ENCODE measurements around the gene PVR. TPM values are rescaled to one million over a fixed set of nuclear protein-coding genes. Genes with fewer than 3 reads are reported as not detected.

The PVR gene
- total RNA-seq, 1 donor from 2014 or later, result 49.1 TPM

DNA sequence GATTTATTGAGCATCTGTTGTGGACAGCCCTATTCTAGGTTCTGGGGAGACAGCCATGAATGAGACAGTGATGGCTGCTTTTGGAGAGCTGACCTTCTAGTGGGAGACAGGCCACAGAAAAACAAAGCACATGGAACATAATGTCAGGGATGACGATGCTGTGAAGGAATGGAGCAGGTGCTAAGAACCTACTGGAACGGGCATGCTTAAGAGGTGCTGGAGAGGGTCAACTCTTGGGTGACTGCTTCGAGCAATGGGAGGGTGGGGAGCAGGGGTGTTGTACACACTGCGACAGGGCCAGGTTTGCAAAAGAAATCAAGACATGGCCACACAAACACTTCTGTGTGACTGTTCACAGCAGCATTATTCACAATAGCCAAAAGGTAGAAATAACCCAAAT lies 43.2 kb downstream of the PVR start:
- DNase-seq (ENCODE audit: low spot score), result no peak
- no peak for ATAC-seq
- intact Hi-C loops (cut with DNase I), result no loop called here

DNA sequence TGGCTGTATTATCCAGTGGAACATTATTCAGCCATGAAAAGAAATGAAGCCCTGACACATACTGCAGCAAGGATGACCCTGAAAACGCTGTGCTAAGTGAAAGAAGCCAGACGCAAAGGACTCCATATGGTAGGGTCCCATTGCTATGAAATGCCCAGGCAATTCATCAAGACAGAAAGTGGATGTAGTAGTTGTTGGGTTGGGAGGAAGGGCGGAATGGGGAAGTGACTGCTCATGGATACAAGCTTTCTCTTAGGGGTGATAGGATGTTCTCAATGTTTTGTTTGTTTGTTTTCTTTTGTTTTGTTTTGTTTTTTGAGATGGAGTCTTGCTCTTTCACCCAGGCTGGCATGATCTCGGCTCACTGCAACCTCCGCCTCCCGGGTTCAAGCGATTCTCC lies 44.2 kb downstream of the PVR start:
- intact Hi-C loops (cut with DNase I), result no loop called here
- no peak for ATAC-seq
- DNase-seq (ENCODE audit: low spot score), result no peak

DNA sequence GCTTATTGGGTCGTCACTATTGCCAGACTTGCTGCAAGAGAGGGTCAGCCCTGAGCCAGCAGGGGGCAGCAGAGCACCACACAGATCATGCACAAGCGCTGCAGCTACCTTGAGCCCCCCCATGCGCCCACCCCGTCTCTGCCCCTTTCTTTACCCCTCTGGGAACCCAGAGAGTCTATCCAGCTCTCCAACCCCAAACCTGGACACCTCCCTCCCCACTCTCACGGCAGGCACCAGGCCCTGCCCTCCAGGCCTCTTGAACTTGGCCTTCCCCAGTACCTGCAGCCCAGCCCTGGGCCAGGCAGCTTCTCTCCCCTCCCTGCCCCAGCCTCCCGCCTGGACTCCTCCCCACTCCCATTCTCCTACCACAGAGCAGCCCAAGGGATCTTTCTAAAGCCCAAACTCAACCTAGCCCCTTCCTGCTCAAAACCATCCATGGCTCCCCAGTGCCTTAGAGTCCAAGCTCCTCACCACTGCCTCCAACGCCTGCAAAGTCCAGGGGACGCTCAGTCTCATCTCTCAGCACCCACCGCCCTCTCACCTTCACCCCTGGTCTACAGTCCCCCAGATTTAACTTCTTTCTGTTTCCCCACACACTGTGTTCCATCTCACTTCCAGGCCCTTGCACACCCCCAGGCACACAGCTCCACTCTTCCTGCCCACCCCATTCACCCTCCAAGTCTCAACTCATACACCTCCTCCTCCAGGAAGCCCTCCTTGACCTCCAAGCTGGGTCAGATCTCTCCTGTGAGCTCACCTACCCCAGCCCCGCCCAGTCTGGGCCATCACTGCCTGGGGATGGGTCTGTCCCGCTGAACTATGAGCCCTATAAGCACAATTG lies 45.8 kb downstream of the PVR start:
- DNase-seq (ENCODE audit: low spot score) (peak; percentile 88), ATAC-seq (peak; percentile 79)
- intact Hi-C loops (cut with DNase I), result no loop called here

DNA sequence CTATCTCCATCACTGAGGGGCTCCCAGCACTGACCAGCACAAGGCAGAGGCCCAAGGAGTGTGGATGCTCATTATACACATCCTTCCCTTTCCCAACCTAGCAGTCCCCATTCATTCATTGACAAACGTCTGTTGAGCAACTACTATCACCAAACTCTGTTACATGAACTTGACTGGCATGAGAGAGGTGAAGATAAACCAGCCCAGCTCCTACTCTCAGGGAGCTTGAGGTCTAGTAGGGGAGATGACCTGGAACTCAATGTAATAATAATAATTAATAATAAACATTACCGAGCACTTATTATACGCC lies 46.4 kb downstream of the PVR start:
- no peak for DNase-seq (ENCODE audit: low spot score)
- intact Hi-C loops (cut with DNase I), result no loop called here
- no peak for ATAC-seq

DNA sequence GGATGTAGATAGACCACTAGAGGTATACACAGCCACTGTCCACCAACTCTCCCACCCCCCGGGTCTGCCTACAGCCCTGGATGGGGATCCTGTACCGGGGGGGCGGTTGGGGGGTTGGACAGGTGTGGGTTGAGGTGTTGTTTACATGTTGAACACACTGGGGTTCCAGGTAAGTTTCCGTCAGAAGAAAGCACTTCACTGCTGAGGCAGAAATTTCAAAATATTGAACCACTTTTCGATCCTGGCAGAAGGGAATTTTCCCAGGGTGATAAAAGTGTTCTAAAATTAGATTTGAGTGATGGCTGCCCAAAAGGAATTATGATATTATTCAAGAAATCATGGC lies 48.6 kb downstream of the PVR start:
- DNase-seq (ENCODE audit: low spot score) (no peak), ATAC-seq (no peak)
- intact Hi-C loops (cut with DNase I), result no loop called here

DNA sequence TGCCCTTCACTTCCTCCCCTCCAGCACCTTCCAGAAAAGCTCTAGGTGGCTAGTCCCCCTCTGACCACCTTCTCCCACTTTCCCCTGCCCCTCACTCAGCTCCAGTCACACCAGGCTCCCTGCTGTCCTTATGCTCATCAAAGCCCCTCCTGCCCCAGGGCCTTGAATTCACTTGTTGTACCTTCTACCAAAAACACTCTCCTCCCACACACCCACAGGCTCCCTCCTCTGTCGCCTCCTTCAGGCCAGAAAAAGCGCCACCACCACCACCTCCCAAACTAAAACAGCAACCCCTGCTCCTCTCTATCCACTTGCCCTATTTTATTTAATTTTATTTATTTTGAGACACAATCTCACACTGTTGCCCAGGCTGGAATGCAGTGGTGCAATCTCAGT lies 50.5 kb downstream of the PVR start:
- intact Hi-C loops (cut with DNase I), result no loop called here

DNA sequence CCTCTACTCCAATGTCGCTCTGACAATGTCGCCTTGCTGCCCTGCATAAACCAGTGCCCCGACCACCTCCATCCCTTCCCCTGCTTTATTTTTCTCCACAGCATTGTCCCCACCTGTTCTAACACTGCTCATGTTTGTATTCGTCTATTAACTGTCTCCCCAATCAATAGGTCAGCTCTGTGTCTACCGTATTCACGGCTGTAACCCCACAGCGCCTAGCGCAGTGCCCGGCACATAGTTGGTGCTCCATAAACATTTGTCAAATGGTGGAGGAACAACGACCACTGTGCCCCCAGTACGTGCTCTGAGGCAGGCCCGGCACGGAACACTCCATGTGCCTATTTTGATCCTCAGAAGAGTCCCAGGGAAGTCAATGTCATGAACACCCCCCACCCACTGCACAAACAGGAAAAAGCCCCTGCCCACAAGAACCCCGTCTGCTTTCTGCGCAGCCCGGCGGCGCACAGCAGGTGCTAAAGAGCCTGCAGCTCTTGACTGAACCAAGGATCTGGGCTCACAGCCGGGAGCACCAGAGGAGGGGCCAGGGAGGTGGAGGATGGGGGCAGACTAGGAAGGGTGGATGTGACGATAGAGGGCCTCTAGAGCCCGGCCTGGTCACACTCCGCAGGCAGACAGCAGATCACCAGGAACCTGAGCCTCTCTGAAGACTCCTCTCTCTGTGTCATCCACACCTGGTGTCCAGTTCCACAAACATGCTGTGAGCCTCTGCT lies 53.4 kb downstream of the PVR start:
- DNase-seq (ENCODE audit: low spot score), result no peak
- intact Hi-C loops (cut with DNase I), result no loop called here
- ATAC-seq, result no peak

More for the DNA sequence above, 50.5 kb downstream of the PVR start:
- DNase-seq (ENCODE audit: low spot score) (no peak), ATAC-seq (no peak)

DNA sequence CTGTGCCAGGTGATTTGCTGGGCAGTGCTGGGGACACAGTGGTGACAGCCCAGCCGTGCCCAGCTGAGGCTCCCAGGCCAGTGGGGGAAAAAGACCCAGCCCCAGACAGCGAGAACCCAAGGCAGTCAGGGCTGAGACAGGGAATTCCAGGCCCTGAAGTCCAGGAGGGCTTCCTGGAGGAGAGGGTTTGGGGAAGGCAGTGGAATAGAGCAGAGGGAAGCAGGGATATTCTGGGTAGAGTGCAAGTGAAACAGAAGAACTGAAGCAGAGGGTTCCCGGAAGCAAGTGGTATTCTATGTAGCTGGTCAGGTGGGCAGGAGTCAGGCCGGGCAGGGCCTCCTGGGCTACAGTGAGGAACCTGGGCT lies 53.9 kb downstream of the PVR start:
- no peak for ATAC-seq
- DNase-seq (ENCODE audit: low spot score), result no peak
- intact Hi-C loops (cut with DNase I), result no loop called here

DNA sequence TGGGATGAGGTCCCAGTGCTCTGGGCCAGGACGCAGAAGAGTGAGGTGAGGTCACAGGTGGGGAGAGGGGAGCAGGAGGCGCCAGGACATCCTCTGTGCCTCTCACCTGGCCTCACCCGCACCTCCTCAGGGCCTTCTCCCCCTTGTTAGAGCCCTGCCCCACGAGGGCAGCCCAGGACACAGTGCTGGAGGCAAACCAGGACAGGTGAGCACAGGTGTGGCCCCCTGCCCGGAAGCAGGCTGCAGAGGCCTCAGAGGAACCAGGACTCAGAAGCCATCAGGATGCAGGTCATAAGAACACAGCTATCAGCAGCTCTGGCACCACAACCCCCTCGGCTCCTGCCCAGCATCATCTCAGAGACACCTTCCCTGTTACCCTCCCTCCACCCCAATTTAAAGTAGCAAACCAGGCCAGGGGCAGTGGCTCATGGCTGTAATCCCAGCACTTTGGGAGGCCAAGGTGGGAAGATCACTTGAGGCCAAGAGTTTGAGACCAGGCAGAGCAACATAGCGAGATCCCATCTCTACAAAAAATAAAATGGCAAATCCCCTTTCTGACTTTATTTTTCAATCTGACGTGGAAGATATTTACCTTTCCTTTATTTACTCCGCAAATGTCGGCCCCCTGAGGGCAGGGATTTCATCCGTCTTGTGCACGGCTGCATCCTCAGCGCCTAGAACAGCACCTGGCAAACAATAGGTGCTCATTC lies 54.9 kb downstream of the PVR start, which contains the start of gene CEACAM16:
CEACAM16 (plus strand) TSS at position 660 of the 710 bp plus-strand sequence. CDS start 2,306 bp downstream, outside the sequence.
- no peak for ATAC-seq
- intact Hi-C loops (cut with DNase I), result no loop called here
- DNase-seq (ENCODE audit: low spot score), result no peak

DNA sequence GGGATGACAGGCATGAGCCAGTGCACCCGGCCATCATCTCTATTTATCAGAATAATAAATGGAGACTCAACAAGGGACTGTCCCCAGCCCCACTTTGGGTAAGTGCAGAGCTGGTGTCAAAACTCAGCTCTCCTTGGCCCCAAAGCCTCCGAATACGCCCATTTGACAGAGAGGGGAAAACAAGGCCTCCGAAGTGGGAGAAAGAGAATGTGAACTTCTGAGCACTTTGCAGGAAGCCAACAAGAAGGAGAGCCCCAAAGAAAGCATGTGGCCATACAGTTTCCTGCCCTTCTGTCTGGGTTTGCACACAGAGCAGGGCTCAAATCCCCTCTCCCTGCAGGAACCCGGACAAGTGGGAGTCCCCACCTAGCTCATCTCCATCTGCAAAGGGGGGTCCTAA lies 56.8 kb downstream of the PVR start:
- DNase-seq (ENCODE audit: low spot score) (no peak), ATAC-seq (no peak)
- intact Hi-C loops (cut with DNase I), result no loop called here

DNA sequence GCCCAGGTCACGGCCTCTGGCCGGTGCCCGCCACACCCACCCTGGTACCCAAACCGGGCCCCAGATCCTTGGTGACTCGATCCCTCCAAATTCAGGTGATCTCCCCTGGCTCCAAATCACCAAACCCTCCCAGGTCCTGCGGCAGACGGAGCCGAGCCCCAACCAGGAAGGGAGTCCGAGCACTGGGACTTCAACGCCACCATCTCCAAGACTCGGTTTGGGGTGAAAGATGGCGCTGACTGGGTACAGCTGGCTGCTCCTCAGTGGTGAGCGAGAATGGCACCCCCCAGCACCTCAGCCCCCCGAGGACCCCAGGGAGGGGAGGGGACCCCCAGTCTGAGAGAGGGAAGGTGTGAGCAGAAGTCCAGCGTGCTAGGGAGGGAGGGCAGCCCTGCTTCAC lies 57.5 kb downstream of the PVR start:
- DNase-seq (ENCODE audit: low spot score) (no peak), ATAC-seq (no peak)
- intact Hi-C loops (cut with DNase I), result no loop called here

DNA sequence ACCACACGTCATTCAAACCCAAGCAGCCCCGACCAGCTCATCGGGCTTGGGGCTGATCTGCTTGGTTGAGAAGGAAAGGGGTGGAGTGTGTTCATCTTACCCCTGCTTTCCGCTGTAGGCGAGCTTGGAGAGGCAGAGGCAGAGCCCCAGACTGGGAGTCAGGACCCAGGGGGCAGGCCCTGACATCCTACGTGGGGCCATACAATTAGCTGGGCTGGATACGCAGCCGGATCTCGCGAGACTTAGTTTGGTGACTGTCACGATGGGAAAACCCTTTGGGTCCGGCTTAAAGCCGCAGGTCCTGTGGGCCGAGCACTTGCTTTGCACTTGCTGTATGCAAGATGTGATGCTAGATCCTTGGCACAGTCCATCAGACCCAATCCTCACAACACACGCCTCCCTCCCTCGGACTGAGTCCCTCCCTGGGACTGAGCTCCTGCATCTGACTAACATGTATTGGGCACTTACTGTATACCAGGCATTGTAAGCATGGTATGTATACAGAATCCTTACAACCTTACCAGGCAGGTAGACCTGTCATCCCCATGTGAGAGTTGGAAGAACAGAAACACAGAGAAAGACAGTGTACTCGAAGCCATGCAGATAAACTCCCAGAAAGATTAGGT lies 59.0 kb downstream of the PVR start:
- ATAC-seq (no peak), DNase-seq (ENCODE audit: low spot score) (no peak)
- intact Hi-C loops (cut with DNase I), result no loop called here

DNA sequence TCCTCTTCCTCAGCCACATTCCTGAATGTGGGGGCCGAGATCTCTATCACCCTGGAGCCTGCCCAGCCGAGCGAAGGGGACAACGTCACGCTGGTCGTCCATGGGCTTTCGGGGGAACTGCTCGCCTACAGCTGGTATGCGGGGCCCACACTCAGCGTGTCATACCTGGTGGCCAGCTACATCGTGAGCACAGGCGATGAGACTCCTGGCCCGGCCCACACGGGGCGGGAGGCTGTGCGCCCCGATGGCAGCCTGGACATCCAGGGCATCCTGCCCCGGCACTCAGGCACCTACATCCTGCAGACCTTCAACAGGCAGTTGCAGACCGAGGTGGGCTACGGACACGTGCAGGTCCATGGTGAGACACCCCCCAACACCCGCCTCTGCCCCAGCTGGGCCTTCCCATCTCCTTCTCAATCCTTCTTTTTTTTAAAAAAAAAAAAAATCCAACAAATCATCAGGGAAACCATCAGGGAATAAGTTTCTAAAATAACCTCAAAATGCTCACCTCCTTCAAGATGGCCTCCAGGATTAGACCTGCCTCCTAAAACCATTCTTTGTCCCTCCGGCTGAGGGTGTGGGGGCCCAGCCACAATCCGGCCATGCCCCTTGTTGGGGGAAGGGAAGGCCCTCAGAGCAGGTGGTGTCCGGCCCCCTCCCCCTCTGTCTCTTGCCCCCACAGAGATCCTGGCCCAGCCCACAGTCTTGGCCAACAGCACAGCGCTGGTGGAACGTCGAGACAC lies 59.8 kb downstream of the PVR start:
- no peak for ATAC-seq
- DNase-seq (ENCODE audit: low spot score), result no peak
- intact Hi-C loops (cut with DNase I), result no loop called here

DNA sequence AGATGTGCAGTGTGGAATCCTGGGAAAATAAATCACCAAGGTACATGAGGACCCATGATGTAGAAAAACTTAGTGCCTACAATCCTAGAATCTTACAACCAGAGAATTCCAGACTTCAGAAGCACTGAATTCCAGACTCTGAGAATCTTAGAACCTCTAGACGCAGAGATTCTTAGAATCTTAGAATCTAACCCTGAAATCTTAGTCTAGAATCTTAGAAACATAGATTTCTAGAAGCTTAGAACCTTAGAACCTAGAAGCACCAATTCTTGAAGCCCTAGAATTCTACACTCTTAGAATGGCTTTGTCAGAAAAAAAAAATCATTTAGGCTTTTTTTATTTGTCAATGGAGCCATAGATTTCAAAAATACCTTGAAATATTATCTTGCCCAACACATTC lies 61.3 kb downstream of the PVR start:
- intact Hi-C loops (cut with DNase I), result no loop called here
- ATAC-seq (no peak), DNase-seq (ENCODE audit: low spot score) (no peak)

DNA sequence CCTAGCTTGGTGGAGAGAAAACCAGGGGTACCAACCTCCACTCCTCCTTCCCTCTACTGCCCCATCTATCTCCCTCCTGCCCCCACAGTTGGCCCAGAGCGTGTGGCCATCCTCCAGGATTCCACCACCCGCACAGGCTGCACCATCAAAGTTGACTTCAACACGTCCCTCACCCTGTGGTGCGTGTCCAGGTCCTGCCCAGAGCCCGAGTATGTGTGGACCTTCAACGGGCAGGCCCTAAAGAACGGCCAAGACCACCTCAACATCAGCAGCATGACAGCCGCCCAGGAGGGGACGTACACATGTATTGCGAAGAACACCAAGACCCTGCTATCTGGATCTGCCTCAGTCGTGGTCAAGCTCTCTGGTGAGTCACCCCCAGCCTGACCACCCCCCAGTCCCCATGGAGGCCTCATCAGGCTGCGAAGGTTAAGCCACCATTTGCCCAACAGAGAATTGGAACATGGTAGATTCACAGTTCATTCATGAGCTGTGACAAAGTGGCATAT lies 61.8 kb downstream of the PVR start:
- no peak for DNase-seq (ENCODE audit: low spot score)
- no peak for ATAC-seq
- intact Hi-C loops (cut with DNase I), result no loop called here

DNA sequence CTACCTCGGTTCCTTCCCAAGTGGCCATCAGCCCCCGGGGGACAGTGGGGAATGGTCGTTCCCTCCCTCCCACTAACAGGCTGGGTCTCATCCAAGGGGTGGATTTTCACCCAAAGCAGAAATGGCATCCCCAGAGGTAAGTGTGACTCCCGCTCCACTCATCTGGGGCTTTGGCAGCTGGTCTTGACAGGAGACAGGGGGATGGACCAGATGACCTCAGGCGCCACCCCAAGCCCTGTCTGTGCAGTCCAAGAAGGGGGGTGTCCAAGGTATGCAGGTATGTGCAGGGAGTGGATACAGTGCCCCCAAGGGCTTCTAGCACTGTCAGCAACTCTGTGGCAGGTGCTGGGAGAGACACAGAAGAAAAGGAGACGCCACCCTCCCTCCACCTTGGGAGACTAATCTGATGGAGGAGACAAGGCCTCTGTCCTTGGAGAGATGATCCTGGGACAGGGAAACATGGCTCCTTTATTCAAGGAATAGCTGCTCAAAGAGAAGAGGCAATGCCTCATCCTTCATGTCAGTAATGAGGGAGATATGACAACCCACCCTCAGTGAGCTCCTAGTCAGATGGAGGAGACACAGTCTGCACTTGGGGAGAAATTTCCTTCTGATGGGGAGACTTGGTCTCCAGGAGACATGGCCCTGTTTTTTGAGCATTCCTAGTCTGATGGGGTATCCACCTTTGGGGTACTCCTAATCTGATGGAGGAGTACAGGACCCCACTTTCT lies 63.0 kb downstream of the PVR start:
- intact Hi-C loops (cut with DNase I), result no loop called here
- ATAC-seq (no peak), DNase-seq (ENCODE audit: low spot score) (no peak)

DNA sequence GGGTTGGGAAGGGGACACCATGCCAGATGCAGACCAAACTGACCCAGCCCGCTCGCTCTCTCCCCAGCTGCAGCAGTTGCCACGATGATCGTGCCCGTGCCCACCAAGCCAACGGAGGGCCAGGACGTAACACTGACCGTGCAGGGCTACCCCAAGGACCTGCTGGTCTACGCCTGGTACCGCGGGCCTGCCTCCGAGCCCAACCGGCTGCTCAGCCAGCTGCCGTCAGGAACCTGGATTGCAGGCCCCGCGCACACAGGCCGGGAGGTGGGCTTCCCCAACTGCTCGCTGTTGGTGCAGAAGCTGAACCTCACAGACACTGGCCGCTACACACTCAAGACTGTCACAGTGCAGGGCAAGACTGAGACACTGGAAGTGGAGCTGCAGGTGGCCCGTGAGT lies 64.1 kb downstream of the PVR start:
- intact Hi-C loops (cut with DNase I), result no loop called here
- no peak for ATAC-seq
- DNase-seq (ENCODE audit: low spot score), result no peak

DNA sequence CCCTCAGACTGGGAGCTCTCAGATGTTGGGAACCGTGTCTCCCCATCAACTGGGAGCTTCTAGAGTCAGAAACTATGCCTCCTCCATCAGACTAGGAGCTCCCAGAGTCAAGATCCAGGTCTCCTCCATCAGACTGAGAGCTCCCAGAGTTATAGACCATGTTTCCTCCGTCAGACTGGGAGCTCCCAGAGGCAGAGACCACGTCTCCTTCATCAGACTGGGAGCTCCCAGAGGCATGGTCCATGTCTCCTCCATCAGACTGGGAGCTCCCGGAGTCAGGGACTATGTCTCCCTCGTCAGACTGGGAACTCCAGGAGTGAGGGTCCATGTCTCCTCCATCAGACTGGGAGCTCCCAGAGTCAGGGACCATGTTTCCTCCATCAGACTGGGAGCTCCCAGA lies 65.2 kb downstream of the PVR start:
- intact Hi-C loops (cut with DNase I), result no loop called here
- ATAC-seq, result no peak
- DNase-seq (ENCODE audit: low spot score), result no peak

Measured in sciatic nerve (tissue), 2 donors.